Gastrocnemius medialis (tissue), 4 donors: ENCODE data around the gene USB1. TPM values are rescaled to one million over a fixed set of nuclear protein-coding genes. Genes with fewer than 3 reads are reported as not detected.

Source experiments
- ATAC-seq, 2 donors: fragments of 150-250 bp; one replicate each; pipeline ENCODE4 v1.9.1; 2016
- DNase-seq, 2 donors: peaks; one replicate each; pipeline ENCODE4 v3.0.0-alpha.2; 2019
- H3K27ac ChIP-seq, 4 donors: fragments of 200-600 bp; sonication (generic); 1 replicate in 1 of 4; 2 replicates in 3 of 4; pipeline ENCODE4 v1.5.1; 2016 to 2018; ENCODE audit warnings: mild to moderate bottlenecking in 2 of 4, moderate library complexity in 1 of 4
- H3K27me3 ChIP-seq, 3 donors: fragments of 200-600 bp; sonication (generic) in 2 of 3; 1 replicate in 1 of 3; 2 replicates in 2 of 3; pipeline versions ENCODE4 v1.5.1 to v1.6.0; 2016 to 2019; ENCODE audit warnings: mild to moderate bottlenecking in 1 of 3, moderate library complexity in 1 of 3
- H3K36me3 ChIP-seq, 2 donors: fragments of 200-600 bp; sonication (generic) in 1 of 2; one replicate each; pipeline ENCODE4 v1.5.1; 2017 to 2018
- H3K4me1 ChIP-seq, 2 donors: fragments of 200-600 bp; sonication (generic) in 1 of 2; one replicate each; pipeline ENCODE4 v1.5.1; 2016 to 2017; ENCODE audit warnings: mild to moderate bottlenecking in 2 of 2
- H3K4me3 ChIP-seq, 4 donors: fragments of 200-600 bp; sonication (generic) in 3 of 4; 1 replicate in 1 of 4; 2 replicates in 3 of 4; pipeline ENCODE4 v1.5.1; 2016 to 2019; ENCODE audit warnings: mild to moderate bottlenecking in 2 of 4
- H3K9me3 ChIP-seq, 3 donors: fragments of 200-600 bp; sonication (generic) in 2 of 3; 1 replicate in 1 of 3; 2 replicates in 2 of 3; pipeline ENCODE4 v1.5.1; 2016 to 2019
- CTCF ChIP-seq, 5 experiments: fragments of 450-650 bp in 3 of 5; fragments of 200-600 bp in 2 of 5; sonication (generic) in 2 of 5; IDR thresholded peaks in 4 of 5; conservative IDR thresholded peaks in 1 of 5; 1 replicate in 4 of 5; 2 replicates in 1 of 5; pipeline ENCODE4 v1.5.1; 2016 to 2019; ENCODE audit warnings: antibody characterized with exemption in 5 of 5, mild to moderate bottlenecking in 3 of 5, moderate library complexity in 3 of 5
- POLR2A ChIP-seq, 2 donors: fragments of 450-650 bp; IDR thresholded peaks; one replicate each; pipeline ENCODE4 v1.6.1; 2017; ENCODE audit warnings: antibody characterized with exemption in 2 of 2, mild to moderate bottlenecking in 2 of 2, moderate library complexity in 2 of 2
- in situ Hi-C, 4 donors: fragments of 200-750 bp; cut with MboI; loops; one replicate each; pipeline versions ENCODE4 v1.15.0 to v1.8.0; 2017; ENCODE audit warnings: low sequenced_read_pairs in 4 of 4
- intact Hi-C: fragments of 100-400 bp; cut with DNase I; formaldehyde crosslinking; loops from one replicate; pipeline ENCODE4 v1.15.1; 2023; ENCODE audit warnings: low total_unique reads
- total RNA-seq, 4 donors: library from RNA; depleted of rRNA; stranded (reverse); fragments of >200 nt; gene quantifications; one replicate each; pipeline versions ENCODE4 v1.1.0 to v1.2.3, GENCODE V29; 2016

The USB1 gene
- total RNA-seq, 4 donors from 2014 or later: 5.7 to 31.2 (median 15.9) TPM

DNA sequence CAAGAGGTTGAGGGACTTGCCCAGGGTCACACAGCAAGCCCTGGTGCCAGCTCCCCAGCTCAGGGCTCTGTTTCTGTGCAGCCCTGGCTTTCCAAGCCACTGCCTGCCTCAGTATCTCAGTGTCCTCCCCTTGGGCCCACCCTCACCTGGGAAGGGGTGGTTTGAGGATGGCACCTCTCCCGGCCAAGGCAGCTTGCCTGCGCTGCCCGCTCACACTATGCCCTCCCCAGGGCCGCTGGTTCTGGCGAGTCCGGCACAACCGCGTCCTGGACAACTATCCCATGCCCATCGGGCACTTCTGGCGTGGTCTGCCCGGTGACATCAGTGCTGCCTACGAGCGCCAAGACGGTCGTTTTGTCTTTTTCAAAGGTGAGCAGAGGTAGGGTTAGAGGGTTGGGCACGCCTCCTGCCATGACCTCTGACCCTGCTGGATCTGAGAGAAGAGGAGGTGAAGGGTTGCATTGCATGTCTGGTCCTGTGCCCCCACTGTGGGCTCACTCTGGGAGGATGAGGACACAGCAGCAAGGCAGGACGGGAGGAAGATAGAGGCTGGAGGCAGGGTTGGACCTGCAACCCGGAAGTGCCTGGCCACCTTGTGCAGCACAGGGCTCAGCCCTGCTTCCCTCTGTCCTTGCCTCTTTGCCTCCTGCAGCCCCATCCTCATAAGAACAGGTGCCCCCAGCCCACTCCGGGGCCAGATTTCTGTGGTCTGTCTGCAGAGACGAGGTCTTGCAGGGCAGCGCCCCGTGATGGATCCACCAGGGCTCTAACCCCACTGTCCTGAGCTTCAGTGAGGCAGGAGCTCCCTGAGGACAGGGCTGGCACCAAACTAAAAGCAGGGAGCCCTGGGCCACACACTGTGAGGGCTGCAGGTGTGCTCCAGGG is 41.0 kb downstream of the USB1 start:
- Histone ChIP-seq H3K9me3 (no peaks in the 10 kb centered on the region), H3K4me1 (no peaks in the 10 kb centered on the region), H3K27ac (no peak overlapping the region), H3K4me3 (no peak overlapping the region), H3K36me3 (peaks cover 0 to 20% of the 10 kb centered on the region in 2 donors), H3K27me3 (no peaks in the 10 kb centered on the region)
- no peak for DNase-seq
- intact Hi-C loops: no loop called here
- ATAC-seq: no peak
- in situ Hi-C loops: no loop called here
- TF ChIP-seq CTCF (IDR thresholded peaks at IDR 0.05 in 4 of 5, conservative IDR thresholded peaks at IDR 0.05 in 1 of 5) (no peak), POLR2A (IDR thresholded peaks at IDR 0.05) (no peak)

DNA sequence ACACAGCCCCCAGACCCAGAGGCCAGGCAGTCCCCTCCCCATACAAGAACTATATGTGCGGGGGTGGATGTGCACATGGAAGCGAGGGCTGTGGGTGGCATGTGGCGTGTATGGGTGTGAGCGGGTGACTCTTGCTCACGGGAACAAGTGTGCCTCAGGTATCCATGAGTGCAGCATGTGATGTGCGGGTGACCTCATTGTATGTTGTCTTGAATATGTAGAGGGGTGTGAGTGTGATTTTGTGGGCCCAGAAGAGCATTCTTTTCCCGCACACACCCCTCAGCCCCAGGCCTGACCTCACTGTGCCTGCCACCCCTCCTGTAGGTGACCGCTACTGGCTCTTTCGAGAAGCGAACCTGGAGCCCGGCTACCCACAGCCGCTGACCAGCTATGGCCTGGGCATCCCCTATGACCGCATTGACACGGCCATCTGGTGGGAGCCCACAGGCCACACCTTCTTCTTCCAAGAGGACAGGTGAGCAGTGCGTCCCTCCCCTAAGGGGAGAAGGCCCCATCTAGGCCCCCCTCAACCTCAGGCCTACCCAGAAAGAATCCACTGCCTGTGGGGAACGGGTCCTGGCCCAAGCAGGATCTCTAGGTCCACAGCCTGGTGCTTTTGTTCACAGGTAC is 41.8 kb downstream of the USB1 start:
- in situ Hi-C loops: no loop called here
- no peak overlapping the region for H3K4me3 ChIP-seq
- no peak overlapping the region for H3K27ac ChIP-seq
- ATAC-seq (no peak), DNase-seq (no peak)
- no peaks in the 10 kb centered on the region for H3K27me3 ChIP-seq
- H3K4me1 ChIP-seq: no peaks in the 10 kb centered on the region
- TF ChIP-seq CTCF (IDR thresholded peaks at IDR 0.05 in 4 of 5, conservative IDR thresholded peaks at IDR 0.05 in 1 of 5) (no peak), POLR2A (IDR thresholded peaks at IDR 0.05) (no peak)
- H3K36me3 ChIP-seq: peaks cover 0 to 20% of the 10 kb centered on the region in 2 donors
- intact Hi-C loops: no loop called here
- no peaks in the 10 kb centered on the region for H3K9me3 ChIP-seq

DNA sequence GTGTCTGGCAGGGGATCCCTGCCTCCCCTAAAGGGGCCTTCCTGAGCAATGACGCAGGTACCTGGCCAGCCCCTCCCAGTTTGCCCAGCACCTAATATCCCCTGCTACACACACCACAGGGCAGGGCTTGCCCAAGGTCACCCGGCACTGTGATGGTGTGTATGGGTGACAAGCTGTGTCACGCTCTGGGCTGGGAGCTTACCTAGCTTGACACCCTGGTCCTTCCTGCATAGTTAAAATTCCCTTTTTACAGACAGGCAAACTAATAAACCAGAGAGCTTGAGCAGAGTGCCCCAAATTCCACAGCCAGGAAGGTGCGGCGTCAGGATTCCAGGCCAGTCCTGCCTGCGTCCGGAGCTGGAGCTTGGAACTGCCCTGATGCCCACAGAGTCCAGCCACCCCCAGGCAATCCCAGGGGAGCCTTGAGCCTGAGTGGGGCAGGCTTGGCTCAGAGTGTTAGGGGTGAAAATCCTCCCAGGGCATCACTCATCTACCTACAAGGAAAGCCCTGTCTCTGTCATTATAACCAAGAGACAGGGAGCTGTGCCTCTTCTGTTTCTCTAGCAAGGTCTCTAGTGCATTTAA is 42.5 kb downstream of the USB1 start:
- Histone ChIP-seq H3K4me1 (peaks cover 0 to 5% of the 10 kb centered on the region in 2 donors), H3K27ac (no peak overlapping the region), H3K27me3 (no peaks in the 10 kb centered on the region), H3K9me3 (no peaks in the 10 kb centered on the region), H3K36me3 (peaks cover 0 to 20% of the 10 kb centered on the region in 2 donors), H3K4me3 (no peak overlapping the region)
- in situ Hi-C loops (no loop called here), intact Hi-C loops (no loop called here)
- no peak for DNase-seq
- no peak for ATAC-seq
- no peak for TF ChIP-seq POLR2A (IDR thresholded peaks at IDR 0.05)
- no peak for TF ChIP-seq CTCF (IDR thresholded peaks at IDR 0.05 in 4 of 5, conservative IDR thresholded peaks at IDR 0.05 in 1 of 5)

GRCh38 chr16:58044266-58045019 is 43.2 kb downstream of the USB1 start:
- Histone ChIP-seq H3K4me1 (peaks cover 4 to 9% of the 10 kb centered on the region in 2 donors), H3K27me3 (no peaks in the 10 kb centered on the region), H3K36me3 (peaks cover 0 to 20% of the 10 kb centered on the region in 2 donors), H3K27ac (no peak overlapping the region), H3K4me3 (no peak overlapping the region), H3K9me3 (no peaks in the 10 kb centered on the region)
- no peak for DNase-seq
- intact Hi-C loops (no loop called here), in situ Hi-C loops (no loop called here)
- no peak for ATAC-seq
- no peak for TF ChIP-seq CTCF (IDR thresholded peaks at IDR 0.05 in 4 of 5, conservative IDR thresholded peaks at IDR 0.05 in 1 of 5)
- TF ChIP-seq POLR2A (IDR thresholded peaks at IDR 0.05): no peak
